ENCODE measurements around the gene WDR37.
"Not testable (repeated sequence)": the region's sequence is repeated elsewhere in the genome, so short reads cannot be mapped to it uniquely, and the experiment has no call there.

The WDR37 gene

GRCh38 chr10:1155791-1156615 is 99.8 kb downstream of the WDR37 start:
- DNase-seq: no peak

GRCh38 chr10:1156616-1156886 is 100.4 kb downstream of the WDR37 start:
- DNase-seq: no peak

DNA sequence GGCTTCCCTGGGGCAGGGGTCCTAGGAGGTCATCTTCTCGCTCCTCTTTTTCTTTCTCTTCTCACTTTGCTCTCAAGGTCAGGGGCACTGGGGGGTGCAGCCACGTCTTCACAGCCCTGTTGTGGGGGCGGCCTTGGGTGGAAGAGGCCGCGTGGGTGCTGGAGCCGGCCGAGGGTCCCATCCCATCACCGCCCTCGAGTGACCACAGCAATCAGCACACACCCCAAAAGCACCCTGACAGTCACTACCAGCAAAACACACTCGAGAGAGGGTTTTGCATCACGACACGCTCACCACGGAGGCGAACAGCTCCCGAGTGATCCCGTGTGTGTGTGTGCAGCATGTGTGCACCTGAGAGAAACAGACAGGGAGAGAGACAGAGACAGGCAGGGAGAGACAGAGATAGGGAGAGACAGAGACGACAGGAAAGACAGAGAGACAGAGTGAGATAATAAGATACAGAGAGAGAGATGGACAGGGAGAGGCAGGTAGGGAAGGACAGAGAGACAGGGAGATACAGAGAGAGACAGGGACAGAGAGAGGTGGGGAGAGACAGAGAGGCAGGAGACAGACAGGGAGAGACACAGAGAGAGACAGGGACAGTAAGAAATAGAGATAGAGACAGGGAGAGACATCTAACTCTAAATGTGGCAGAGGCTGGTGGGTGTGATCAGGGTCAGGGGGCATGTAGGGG is 100.9 kb downstream of the WDR37 start:
- no peak for DNase-seq

- no peak for DNase-seq
Observed at GRCh38 chr10:1157615-1157933, 101.4 kb downstream of the WDR37 start.

- DNase-seq: no peak
Observed at GRCh38 chr10:1158066-1158465, 101.9 kb downstream of the WDR37 start.

DNA sequence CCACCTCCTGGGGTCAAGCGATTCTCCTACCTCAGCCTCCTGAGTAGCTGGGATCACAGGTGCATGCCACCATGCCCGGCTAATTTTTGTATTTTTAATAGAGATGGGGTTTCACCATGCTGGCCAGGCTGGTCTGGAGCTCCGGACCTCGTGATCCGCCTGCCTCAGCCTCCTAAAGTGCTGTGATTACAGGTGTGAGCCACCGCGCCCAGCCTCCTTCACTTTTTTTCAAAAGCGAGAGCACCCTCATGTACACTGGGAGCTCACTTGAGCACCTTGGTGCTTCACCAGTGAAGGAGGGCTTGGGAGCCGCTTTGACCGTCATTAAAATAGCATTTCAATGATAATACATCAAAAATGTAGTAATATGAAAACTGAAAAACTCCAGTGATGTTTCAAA is 102.4 kb downstream of the WDR37 start:
- not testable (repeated sequence) for DNase-seq

GRCh38 chr10:1159131-1160061 is 103.2 kb downstream of the WDR37 start:
- DNase-seq: no peak

DNA sequence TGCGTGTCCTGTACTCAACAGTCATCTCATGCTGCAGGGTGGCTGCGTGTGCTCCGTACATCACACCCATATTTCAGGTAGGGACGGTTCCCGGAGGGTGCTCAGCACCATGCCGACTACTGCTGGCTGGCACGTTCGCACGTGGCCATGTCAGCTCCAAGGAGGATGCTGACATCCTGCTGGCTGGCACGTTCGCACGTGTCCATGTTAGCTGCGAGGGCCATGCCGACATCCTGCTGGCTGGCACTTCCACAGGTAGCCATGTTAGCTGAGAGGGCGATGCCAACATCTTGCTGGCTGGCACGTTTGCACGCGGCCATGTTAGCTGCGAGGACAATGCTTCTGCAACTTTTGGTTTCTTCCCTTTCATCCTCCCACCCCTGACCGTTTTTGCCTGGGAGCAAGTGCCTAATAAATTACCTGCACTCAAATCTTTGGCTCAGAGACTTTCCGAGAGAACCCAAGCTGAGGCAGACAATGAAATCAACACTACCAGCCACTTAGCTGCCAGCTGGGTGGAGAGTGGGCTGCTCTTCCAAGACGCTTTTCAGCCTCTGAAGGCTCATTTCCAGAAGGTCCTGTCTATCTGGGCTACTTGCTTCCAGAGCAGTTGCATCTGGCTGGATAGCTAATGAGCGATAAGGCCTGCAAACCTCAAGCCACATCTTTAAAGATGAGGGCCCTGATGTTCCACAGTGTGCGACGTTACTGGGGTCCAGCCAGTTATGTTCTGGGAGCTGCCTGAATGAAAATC is 104.6 kb downstream of the WDR37 start:
- no peak for DNase-seq

DNA sequence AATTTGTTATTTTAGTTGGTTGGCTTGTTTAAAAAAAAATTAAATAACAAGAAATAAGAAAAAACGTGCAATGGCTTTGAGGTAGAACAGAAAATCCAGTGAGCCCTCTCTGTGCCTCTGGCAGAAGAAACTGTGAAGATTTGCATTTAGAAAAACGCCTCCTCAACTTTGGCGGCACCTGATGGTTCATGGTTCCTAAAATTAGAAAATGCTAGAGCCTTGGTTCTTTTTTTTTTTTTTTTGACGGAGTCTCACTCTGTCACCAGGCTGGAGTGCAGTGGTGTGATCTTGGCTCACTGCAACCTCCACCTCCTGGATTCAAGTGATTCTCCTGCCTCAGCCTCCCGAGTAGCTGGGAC is 105.1 kb downstream of the WDR37 start:
- DNase-seq: not testable (repeated sequence)

GRCh38 chr10:1162481-1163203 is 106.5 kb downstream of the WDR37 start:
- DNase-seq: no peak

DNA sequence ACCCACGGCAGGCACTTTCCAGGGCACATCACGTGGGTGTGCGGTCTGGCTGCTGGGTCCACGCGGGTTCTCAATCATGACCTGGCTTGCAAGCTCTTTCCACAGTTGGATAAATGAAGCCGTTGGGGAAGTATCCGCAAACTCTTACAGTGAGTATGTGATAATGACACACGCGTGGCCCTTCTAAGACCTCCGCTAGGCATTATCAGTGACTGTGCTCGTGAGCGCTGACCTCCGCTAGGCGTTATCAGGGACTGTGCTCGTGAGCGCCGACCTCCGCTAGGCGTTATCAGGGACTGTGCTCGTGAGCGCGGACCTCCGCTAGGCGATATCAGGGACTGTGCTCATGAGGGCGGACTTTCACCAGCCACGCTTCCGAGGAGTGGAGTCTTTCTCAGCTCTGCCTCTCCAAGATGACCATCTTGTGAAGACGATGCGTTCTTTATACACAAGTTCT is 107.0 kb downstream of the WDR37 start:
- DNase-seq: no peak

DNA sequence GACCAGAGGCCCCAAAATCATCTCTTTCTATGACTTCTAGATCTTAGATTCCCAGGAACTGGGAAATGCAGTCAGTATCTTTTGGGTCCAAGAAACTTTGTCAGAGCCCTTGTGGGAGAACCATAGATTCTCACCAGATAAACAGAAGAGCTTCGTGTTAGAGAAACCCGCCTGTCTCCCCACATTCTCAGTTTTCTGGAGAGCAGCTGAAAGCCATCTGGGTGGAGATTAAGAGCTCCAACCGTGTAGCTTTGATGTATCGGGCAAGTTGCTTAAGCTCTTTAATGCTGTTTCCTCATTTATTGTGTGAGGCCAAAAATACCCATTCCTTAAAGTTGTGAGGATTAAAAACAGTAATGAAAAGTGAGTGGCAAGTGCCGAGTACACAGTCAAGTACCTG is 107.6 kb downstream of the WDR37 start:
- DNase-seq: no peak

- no peak for DNase-seq
Observed at GRCh38 chr10:1166101-1166827, 110.1 kb downstream of the WDR37 start.

- DNase-seq: no peak
Observed at GRCh38 chr10:1166828-1167275, 110.7 kb downstream of the WDR37 start.

GRCh38 chr10:1168763-1169162 is 112.6 kb downstream of the WDR37 start:
- no peak for DNase-seq

DNA sequence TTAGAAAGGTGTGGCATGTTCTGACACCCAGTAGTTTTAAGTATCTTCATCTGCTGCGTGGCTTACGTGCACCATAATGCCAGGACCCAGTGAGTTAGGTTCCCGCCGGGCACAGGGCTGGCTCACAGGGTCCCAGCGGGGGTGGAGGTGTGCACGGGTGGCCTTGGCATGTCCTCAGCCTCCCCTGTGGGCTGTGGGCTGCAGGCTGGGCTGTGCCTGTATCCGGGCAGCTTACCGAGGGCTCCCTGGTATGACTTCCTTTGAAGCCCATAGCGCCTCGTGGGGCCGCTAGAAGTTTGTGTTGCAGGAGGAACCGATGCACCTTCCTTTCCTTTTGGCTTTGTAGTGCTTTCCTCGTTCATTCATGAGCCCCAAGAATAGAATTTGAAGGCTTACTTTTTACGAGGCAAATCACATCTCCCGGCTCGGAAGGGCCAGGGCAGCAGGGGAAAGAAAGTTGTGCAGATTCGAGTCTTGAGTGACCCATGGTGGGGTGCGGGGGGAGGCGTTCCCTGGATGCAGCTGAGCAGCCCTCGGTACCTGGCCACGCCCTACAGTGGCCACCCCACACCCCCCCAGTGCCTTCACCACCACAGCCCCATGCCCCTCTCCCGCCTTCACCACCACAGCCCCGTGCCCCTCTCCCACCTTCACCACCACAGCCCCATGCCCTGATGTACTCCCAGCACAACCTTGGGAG is 113.2 kb downstream of the WDR37 start:
- DNase-seq: no peak

GRCh38 chr10:1169981-1170866 is 114.0 kb downstream of the WDR37 start:
- DNase-seq: no peak

DNA sequence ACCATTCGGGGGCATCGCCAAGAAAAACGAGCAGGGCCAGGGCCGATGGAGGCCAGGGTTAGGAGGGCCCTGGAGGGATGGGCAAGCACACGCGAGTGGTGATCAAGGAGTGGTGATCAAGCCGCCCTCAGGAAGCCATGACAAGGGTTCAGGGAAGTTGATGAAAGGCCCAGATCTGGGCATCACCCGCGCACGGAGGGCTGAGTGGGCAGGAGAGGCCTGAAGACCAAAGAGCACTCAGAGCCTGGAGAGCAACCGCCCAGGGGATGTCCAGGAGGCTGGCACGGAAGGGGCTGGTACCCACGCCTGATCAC is 114.6 kb downstream of the WDR37 start:
- DNase-seq: no peak

DNA sequence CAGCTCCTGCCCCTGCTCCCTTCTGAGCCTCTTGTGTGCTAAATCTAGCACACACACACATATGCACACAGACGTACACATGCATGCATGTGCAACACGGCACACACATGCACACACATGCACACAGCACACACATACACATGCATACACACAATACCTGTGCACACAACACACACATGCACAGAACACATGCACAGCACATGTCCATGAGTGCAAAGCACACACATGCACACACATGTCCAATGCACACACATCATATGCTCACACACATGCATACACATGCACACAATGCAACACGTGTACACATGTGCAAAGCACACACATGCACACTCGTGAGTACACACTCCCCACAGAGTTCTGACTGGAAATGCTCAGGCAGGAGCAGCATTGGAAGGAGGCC is 115.0 kb downstream of the WDR37 start:
- DNase-seq: no peak

GRCh38 chr10:1171586-1171985 is 115.4 kb downstream of the WDR37 start:
- DNase-seq: no peak

Measured in activated CD4-positive, alpha-beta T cell treated with anti-CD3 and anti-CD28 coated beads for 4 hours (primary cell).